HCEC 1CT (cell line): ENCODE results near the gene NFIA.
A peak's percentile ranks its signal among the peaks of the same experiment; 100 is the strongest.

Experiments used
- DNase-seq: peaks from one replicate; pipeline ENCODE4 v3.0.0-alpha.2; 2017

NFIA gene

DNA sequence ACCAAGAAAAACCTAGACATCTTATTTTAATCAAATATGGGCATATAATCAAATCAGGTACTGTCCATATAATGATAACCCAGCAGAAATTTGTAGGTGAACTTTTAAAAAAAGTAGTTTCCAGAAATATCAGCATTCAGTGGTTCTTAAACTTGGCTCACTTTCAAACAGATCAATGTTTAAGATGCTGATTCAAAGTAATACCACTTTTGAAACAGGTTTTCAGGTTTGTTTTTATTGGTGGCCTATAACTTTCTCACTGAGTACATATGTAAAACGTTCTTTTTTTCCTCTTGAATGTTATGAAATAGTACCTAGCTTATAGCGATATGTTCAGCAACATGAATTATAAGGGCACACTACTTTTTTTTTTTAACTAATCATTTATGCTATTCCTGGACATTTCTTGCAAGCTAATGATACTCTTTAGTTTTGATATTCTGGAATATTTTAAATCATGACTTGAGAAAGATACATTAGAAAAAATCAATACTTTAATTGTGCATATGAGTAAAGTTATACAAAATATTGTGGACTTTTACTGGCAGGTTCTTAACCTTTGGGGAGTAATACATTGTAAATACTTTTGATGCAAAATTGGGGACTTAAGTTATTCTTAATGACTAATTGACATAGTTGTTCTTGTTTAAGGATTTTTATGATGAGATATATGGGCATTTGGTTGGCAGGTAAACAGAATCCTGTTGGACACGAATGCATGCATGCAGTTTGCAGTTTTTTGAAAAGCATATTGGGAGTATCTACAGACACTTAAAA, 3.0 kb downstream of the NFIA start:
- no peak for DNase-seq

DNA sequence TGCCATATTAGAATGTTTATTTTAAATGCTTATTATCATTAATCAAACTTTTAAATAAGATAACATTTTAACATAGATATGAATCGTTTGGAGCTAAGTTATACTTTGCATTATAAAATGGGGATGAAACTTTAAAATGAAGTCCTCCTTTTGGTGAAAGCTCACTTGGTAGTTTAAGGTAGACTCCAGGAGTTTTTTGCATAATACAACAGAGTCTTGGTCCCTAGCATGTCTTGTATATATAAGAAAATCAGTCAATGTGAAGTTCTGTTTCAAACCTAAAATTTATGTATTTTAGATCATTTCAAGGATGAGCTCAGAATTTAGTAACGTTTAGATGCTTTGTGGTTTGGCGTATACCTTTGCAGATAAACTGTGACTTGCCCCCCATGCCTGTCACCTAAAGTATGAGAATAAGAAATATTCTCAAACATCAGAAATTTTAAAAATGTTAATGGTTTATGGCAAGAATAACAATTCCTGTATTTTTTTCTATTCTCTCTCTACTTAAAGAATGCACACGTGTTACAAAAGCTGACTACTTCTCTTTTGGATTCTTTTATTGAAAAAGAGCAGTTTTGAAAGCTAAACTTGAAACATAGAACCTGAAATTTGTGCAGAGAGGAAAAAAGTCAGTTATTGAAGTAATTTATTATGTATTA, 3.8 kb downstream of the NFIA start:
- DNase-seq: no peak

DNA sequence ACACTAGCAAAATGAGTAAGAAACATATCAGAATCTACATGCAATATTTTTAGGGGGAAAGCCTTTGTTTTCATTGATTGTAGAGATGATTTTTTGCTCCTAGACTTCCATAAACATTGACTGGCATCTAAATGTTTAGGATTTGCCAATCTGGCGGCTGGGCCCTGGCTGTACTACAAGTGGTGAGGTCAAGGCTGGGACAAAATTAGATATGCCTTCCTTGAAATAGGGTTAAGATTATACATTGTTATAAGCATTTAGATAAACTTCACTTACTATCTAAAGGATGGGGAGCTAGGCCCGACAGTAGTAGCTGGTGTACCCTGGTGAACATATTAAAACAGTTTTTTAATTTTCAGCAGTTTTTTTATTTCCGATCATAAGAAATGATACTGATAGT, 5.2 kb downstream of the NFIA start:
- no peak for DNase-seq

DNA sequence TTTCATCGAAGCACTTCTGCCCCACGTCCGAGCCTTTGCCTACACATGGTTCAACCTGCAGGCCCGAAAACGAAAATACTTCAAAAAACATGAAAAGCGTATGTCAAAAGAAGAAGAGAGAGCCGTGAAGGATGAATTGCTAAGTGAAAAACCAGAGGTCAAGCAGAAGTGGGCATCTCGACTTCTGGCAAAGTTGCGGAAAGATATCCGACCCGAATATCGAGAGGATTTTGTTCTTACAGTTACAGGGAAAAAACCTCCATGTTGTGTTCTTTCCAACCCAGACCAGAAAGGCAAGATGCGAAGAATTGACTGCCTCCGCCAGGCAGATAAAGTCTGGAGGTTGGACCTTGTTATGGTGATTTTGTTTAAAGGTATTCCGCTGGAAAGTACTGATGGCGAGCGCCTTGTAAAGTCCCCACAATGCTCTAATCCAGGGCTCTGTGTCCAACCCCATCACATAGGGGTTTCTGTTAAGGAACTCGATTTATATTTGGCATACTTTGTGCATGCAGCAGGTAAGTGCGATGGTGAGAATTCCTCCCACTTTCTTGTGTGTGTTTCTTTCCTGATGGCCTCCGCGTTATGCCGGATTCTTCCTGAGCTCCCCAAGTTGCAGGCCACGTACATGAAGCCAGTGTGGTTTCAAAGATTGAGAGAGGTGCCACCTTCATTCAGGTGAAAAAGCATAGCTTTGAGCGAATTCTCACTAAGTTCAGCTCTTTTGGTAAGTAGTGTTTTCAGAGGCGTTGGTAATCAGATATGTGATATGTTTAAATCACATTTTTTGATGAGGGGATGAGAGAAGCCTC, 6.0 kb downstream of the NFIA start:
- DNase-seq: no peak

DNA sequence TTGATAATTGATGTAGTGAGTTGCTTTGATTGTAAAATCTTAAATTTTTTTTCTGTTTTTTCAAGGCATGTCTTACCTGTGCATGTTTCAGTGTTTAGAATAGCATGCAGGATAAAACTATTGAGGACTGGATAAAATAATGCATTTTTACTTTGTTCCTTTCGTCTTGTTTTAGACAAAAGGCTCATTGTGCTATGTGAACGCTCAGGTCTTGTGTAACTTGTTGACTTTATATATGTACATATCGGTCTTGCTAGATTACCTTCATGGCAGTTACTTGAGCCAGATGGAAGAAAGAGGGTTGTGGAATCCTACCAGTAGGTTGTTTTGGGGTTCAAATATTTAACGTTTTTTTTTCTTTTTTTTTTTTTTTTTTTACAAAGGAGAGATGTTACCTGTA, 7.0 kb downstream of the NFIA start:
- no peak for DNase-seq

DNA sequence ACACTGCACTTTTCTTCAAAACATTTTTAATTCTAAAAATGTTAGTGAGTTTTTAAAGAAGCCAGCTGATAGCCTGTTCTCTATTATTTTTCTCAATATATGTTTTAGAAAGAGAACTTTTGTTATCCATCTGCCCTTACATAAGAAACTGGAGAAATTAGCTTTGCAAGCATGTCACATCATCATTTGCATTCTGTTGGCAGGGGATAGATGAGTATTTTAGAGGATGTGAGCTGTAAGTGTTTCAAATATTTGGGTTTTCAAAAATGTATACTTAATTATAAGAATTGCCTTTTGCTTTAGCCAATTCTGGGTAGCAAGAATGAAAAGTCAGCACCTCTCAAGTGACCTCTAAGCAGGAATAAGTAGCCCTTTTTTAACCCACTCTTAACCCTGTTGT, 7.4 kb downstream of the NFIA start:
- DNase-seq: no peak

DNA sequence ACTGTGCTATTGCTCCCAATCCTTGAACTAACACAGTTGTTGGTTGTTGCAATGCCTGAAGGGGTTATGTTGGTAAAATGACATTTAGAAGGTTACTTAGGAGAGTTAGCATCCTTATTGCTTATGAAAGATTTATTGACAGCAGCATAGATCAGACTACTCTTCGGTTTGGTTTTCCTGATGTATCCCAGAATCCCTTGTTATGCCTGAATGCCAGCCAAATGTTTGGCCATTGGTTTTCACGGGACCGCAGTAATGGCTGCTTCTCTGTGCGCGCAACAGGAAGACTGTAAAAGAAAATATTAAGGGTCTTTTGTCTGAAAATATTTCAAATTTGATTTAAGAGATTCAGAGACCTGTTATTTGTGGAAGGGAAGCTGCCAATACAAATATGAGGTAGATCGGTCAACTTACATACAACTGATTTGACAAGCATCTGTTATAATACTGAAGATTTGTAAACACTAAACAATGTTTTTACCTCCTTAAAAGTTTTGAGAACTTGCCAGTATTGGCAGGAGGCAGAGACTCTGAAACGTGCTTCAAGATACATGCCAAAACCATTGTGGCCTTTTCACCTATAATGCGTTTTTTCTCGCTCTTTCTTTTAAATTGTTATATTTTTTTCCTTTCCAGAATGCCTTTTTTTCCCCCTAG, 8.3 kb downstream of the NFIA start:
- no peak for DNase-seq

DNA sequence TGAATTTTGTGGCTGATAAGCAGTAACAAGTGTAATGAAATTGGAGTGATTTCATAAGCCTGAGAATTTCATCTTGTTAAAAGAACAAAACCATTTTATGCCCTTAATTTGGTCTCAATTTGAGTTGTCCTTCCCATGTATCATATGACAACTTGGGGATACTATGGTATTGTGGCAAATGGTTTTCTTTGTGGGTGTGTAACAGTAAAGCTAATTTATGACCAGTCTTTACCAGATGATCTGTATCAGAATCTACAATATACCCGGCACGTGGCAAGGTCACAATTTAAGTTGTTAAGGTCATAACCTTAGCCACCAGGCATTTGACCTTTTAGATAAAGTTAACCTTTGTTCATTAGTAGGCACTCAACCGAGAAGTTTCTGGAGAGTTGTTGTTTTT, 9.1 kb downstream of the NFIA start:
- DNase-seq: no peak

DNA sequence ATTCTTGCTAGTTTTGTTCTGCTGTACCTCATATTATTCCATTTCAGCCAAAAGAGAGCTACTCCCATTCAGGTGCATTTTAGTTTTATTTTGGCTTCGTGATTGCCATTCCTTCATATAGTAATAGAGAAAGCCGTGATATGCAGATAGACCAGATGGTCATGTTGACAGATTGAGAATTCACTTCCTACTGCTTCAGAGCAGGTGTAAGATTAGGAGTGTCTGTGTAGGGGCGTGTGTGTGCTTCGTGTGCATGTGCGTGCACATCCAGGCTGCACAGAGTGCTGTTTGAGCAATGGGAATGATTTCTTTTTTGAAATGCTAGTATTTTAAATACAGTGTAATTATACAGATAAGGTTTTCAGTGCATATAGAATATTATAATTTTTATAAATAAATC, 10.3 kb downstream of the NFIA start:
- DNase-seq: no peak

DNA sequence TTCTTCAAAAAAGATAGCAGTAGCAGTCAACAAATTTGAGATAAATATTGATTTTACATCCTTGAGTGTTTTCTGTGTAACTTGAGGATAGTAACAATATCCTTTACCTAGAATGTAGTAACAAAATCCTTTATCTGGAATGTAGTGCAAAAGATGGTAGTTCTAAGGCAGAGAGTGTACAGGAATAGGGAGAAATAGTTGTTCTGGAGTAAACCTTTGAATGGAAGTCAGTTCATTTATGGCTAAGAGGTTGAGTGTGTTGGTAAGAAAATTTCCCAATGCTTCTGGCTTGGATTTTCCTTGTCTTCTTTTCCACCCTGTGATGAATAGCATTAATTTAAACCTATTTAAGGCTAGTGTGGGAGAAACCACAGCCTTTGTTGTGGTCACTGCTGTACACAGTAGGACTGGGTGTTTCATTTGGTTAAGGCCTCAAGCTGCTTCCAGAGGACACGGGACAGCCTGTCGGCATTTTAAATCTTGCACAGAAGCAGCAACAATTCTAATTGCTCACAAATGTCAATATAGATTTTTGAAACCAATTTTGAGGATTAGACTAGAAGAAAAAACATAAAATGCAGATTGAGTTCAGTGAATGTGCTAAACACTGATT, 11.3 kb downstream of the NFIA start:
- no peak for DNase-seq

DNA sequence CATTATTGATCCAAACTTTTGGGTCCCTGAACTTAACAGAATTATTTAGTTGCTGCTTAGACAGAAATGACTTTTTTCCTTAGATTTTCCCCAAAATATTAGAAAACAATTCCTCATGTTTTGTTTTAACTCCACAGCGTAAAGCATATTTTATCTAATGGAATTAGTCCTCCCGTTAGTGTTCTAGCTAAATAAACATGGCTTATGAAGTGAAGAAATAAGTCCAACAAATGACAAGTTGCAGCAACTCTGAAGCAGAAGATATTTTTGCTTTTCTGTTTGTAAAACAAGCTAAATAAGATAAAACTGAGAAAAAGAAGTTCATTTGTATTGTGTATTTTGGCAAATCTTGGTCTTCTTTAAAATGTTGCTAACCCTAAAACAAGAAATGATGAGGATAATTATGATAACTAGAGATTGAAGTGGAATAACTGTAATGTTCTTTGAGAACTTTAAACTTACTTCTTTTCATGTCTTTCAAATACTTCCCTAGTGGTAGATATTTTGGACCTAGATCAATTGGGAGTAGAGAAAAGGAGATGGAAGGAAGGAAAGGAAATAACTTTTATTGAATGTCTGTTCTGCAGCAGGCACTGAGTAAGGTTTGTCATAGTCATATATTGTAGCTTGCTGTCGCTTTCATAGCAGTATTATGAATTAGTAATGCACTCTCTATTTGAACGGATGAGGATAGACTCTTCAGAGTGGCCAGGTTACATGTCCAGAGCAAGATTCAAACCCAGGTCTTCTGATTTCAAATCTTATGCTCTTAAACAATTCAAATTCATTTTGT, 12.5 kb downstream of the NFIA start:
- no peak for DNase-seq

DNA sequence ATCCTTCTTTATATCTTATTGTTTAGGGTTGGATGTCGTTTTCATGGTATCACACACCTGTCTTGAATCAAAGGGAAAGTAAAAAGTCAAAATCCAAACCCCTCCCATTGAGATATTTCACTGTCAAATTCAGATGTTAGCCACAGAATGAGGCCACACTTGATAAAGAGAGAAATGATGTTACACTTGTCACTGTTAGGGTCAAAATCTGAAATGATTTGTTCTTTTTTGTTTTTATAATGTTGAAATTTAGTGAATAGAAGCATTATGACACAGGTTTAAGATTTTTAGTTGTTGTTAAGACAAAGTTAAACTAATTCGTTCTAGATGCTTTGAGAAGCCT, 13.1 kb downstream of the NFIA start:
- DNase-seq: no peak

DNA sequence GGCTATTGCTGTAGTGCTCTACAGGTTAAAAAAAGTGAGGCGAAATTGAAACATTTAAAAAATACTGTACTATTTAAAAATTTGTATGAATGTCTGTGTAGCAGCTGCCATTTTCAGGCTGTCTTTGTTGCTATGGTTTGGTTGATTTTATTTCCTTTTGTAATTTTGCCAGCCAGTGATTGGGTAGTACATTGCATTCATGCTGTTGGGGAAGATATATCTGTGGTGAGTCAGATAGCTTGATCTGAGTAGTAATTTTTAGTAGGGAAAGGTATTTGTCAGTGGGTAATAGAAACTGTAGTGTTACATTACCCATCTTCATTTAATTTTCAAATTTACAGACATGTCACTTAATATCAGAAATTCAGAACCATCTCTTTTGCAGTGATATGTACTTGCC, 15.0 kb downstream of the NFIA start:
- peak; percentile 78 for DNase-seq

DNA sequence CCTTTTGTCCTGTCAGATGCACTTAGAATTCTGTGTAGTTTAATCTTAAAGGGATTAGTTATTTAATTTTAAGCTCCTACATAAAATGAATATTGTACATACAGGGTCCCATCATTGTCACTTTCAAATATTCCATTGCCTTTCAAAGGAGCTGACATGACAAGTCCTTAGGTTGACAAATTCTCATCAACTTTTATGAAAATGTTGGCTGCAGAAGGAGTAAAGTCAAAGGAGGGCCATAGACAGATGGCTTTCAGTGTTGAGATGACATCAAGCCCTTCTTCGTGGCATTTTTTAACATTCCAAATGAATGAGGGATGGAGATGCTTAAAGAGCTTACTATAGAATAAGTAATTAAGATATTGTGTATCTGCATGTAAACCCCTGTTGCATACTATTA, 15.4 kb downstream of the NFIA start:
- no peak for DNase-seq

DNA sequence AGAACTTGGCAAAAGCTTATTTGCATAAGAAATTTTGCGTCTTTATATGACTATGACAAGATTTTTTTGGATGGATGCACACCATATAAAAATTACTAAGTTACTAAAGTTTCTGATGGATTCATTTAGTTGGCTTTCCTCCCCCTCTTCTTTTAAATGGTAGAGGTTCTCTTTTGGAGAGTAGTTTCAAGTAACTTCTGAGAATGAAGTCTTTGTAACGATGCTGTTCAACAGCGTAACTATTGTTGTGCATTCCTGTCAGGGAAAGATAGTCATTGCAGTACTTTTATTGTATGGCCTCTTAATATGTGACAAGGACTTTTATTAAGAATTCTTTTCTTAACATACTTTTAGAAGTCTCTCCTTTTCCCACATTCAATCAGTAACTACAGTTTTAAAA, 16.0 kb downstream of the NFIA start:
- no peak for DNase-seq

DNA sequence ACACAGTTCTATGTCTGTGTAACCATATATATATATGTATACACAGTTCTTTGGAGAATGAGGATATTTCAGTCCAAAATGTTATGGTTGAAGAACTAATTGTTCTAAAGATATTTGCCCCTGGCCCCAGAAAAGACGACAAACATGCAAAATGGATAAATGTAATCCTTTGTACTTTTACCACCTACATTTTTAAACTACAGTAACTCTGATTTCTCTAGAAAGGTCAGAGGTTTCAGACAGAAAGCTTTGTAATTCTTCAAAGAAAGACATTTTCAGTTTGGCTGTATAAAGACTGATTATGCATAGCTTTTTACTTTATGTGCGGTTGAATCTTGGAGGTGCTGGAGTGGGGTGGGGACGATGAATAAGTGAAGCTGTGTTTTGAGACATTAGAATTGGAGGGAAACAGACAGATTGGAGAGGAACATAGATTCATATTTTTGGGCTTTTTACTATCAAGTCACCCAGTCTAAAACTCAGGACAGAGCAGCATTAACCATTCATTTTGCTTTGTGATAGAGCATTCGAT, 16.6 kb downstream of the NFIA start:
- no peak for DNase-seq

DNA sequence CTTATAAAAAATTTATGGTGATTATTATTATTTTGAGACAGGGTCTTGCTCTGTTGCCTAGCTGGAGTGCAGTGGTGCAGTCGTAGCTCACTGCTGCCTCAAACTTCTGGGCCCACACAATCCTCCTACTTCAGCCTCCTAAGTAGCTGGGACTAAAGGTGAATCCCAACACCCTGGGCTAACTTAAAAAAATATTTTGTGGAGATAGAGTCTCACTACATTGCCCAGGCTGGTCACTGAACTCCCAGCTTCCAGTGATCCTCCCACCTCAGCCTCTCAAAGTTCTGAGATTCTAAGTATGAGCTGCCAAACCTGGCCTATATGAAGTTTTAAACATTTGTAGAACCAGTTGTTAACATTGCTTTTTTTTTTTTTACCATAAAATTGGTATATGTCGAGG, 18.2 kb downstream of the NFIA start:
- no peak for DNase-seq

DNA sequence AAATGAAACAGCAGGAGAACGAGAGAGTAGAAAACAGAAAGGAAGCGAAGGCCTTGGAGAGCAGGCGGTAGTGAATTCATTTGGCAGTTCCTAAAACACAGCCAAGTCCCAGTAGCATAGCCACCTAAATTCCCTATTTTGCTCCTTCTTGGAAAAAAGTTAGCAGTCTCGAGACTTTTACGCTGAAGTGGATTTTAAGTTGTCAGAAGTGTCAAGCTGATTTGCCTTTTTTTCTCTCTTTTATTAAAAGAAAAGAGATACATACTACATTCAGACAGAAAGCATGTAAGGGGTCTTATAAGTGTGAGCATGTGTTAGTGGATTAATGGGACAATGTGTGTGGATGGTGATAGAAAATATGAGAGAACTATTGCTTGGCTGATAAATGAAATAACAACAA, 19.2 kb downstream of the NFIA start:
- no peak for DNase-seq

DNA sequence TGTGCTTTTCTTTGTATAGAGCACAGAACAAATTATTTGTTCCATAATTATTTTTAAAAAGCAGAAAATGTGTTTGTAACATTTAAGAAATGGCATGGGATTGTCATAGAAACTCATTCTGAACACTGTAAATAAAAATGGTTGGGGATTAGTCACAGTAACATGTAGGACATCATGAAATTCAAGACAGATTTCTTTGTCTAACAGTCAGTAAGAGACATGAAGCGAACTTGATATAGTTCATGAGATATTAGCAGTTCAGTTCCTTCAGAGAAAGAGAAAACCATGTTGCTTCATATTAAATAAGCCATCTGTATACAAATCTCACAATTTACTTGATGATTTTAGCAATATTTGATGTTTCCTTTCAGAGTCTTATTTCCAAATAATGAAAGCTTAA, 19.7 kb downstream of the NFIA start:
- DNase-seq: no peak

DNA sequence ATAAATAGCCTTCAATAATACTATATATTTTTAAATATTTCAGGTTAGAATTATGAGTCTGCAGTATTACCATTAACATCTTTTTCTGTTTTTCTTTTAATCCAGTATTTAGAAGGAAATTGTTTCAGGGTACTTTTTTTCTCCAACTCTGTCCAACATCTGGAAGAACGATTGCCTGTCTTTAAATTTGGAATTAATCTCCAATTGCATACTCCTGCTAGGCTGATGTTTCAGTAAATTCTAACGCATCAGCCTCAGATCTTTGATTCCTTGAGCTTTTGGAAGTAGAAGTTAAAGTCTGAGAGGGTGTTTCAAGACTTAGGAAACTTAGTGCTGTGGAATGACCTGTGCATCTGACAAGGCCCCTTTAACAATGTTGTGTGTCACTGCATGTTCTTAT, 20.3 kb downstream of the NFIA start:
- no peak for DNase-seq

DNA sequence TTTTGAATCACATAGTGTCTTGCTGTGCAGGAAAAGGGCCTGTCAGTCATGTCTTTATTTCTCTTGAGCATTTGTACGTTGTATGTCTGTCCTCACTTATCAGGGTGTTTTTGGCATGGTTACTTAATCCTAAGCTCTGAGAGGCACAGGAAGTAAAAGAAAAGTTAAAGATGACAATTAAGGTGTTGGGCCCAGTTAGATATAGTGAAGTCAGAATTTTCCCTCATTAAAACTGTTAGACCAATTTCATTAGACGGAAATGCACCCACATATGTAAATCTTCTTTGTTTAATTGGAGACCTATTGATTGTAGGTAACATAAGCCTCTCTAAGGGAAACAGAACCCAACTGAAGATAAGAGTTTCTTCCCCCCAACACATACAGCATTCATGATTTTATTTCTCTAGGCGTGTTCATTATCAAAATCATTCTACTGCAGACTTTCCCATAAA, 21.9 kb downstream of the NFIA start:
- no peak for DNase-seq

DNA sequence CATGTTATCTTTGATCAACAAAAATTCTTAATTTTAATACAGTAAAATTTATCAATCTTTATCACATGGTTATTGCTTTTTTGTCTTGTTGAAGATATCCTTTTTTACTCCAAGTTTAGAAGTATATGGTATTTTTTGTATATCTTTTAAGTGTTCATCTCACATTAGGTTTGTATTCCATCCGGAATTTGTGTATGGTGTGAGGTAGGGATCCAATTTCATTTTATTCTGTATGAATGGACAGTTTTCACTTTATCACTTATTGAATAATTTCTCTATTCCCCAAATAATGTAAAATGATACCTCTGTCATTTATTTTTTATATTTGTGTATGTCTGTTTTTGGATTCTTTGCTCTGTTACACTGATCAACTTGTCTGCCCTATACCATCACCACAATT, 25.3 kb downstream of the NFIA start:
- DNase-seq: no peak
